Fibroblast of lung (primary cell): ENCODE results near the gene FOXM1.

Experiments used
- CTCF ChIP-seq, 2 donors: IDR thresholded peaks in 1 of 2; conservative IDR thresholded peaks in 1 of 2; 1 replicate in 1 of 2; 2 replicates in 1 of 2; pipeline ENCODE4 v1.5.1; 2011 to 2012; ENCODE audit warnings: low read length in 2 of 2, control low read depth in 1 of 2, inconsistent platforms in 1 of 2, low read depth in 1 of 2, mild to moderate bottlenecking in 1 of 2
- EZH2 ChIP-seq: IDR thresholded peaks from 2 replicates; pipeline ENCODE4 v1.5.1; 2012; ENCODE audit warnings: low read length, control low read depth, mild to moderate bottlenecking; ENCODE audit errors: missing control alignments

GRCh38 chr12:2836574-2836973 is 40.4 kb downstream of the FOXM1 start:
- TF ChIP-seq CTCF (conservative IDR thresholded peaks at IDR 0.05 in 1 of 2, IDR thresholded peaks at IDR 0.05 in 1 of 2; ENCODE audit: low read depth in 1 of 2, low read length in 2 of 2): no peak
- no peak for TF ChIP-seq EZH2
